Fibroblast of lung (primary cell): ENCODE data around the gene SEPTIN5.

Experiments
- CTCF ChIP-seq, 2 donors: IDR thresholded peaks in 1 of 2; conservative IDR thresholded peaks in 1 of 2; 1 replicate in 1 of 2; 2 replicates in 1 of 2; pipeline ENCODE4 v1.5.1; 2011 to 2012; ENCODE audit warnings: low read length in 2 of 2, control low read depth in 1 of 2, inconsistent platforms in 1 of 2, low read depth in 1 of 2, mild to moderate bottlenecking in 1 of 2
- EZH2 ChIP-seq: IDR thresholded peaks from 2 replicates; pipeline ENCODE4 v1.5.1; 2012; ENCODE audit warnings: low read length, control low read depth, mild to moderate bottlenecking; ENCODE audit errors: missing control alignments

GRCh38 chr22:19713245-19713644 is 1.1 kb upstream of the SEPTIN5 start:
- TF ChIP-seq CTCF (conservative IDR thresholded peaks at IDR 0.05 in 1 of 2, IDR thresholded peaks at IDR 0.05 in 1 of 2; ENCODE audit: low read depth in 1 of 2, low read length in 2 of 2): no peak
- no peak for TF ChIP-seq EZH2
